HG03520 (cell line): Measurements from ENCODE around the gene SBF2.
"Not testable (repeated sequence)": the region's sequence is repeated elsewhere in the genome, so short reads cannot be mapped to it uniquely, and the experiment has no call there.

Experiments
- ATAC-seq: cut with Tn5 transposase; IDR thresholded peaks from one replicate; pipeline ENCODE4 v1.9.1; 2021; ENCODE audit warnings: mild to moderate bottlenecking, moderate library complexity; ENCODE audit not compliant: unreplicated experiment

SBF2 gene

DNA sequence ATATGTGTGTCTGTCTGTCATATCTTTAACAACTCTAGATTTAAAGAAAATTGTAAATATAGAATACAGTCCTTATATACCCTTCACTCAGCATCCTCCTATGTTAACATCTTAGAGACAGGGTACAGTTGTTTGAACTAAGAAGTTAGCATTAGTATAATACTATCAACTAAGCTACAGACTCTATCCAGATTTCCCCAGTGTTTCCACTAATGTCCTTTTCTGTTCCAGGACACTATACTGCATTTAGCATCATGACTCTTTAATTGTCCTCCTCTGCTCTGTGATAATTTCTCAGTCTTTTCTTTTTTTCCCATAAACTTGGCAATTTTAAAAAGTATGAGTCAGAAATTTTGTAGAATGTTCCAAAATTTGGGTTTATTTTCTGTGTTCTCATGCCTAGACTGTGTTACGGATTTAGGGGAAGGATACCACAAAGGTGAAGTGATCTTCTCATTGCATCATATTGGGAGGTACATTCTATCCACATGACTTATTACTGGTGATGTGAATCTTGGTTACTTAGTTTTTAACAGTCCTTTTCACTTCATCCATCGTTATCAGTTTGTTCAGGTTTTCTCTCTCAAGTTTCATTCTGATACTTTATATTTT, 168.4 kb downstream of the SBF2 start:
- no peak for ATAC-seq

DNA sequence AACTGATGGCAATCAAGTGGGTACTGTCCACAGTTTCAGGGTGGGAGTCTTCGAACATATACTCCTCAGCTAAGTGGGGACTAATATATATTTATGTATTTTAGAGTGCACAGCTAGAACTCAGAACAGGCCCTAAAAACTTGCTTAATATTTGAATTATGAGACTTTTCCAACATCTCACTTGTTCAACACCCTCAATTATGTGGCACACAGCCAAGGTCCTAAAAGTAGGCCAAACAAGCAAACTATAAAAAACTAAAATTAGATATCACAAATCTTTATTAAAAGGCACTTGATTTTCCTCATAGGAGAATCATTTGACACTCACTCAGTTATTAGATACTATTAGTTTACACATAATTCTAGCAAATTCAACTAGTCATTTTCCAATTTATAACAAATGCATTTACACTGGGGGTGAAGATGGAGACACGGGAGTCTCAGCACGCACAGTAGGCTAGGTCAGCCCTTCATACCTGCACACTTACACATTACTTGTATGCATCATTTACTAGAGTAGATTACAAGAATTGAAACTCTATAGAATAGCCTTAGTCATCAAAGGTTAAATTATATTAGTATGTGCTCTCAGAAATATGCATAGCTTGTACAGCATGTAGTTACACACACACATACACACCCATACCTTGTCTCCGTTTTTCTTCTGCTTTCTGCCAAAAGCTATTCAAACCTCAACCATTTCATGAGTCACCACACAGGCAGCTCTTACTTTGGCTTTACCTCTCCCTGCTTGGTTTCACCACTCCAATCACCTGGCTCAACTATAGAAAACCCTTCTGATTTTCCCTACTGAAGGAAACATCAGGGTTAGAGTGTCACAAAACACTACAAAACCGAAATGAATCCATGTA, 171.5 kb downstream of the SBF2 start:
- no peak for ATAC-seq

DNA sequence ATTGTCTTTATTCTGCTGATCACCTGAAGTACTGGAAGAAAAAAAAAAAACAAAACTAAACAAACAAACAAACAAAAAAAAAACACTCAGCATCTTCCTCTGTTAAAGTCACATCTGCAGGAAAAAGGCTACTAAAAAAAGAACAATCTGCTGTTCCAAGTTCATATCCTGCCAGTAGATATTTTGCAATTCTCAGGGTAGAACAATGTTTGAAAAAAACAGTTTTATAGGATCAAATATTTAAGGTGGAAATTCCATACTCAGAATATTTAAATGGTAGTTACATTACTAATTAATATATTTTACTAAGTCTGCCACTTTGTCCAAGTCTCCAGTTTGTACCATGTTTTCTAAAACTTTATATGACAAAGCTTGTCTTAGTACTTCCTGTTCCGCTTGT, 175.2 kb downstream of the SBF2 start:
- no peak for ATAC-seq

DNA sequence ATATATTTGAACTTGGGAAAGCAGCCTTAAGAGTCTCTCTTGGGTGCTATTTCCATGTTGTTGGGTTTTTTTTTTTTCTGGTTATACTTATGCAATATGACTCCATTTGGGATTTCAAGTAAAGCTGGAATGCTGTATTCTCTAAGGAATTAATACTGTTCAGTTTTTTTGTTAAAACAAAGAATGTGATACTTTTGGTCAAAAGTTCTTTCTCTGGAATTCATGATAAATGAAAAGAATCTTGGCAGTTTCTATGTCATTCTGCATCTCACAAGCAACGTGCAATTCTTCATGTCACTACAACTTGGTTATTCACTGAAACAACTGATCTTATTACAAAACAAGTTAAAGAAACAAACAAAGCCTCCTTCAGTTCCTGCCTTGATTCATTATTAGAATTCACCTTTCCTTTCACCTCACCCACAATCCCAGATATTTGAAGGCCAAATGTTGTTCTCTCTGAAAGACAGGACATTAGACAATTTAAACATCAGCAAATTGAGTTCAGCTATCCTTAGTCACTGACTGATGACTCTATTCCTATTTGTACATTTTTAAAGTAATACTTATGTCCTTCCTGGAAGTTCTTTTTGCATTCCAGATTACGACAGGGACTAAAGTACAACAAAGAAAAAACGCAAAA, 176.2 kb downstream of the SBF2 start:
- ATAC-seq: no peak

DNA sequence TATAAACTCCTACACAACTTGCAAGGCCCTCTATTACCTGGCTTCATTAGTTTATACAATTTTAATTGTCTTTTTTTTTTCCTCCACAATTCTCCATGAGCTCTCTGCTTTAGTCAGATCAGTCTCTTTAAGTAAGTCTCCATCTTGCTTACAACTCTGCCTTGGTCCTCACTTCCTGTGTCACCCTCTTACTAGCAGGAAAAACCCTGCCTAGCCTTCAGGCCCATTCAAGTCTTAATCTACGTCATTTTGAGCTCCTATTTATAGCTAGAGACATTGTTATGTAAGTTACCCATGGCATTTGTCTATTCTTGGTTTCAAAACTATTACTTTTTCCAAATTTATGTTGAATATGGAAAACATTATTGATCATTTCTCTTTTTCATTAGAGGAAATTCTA, 177.4 kb downstream of the SBF2 start:
- no peak for ATAC-seq

DNA sequence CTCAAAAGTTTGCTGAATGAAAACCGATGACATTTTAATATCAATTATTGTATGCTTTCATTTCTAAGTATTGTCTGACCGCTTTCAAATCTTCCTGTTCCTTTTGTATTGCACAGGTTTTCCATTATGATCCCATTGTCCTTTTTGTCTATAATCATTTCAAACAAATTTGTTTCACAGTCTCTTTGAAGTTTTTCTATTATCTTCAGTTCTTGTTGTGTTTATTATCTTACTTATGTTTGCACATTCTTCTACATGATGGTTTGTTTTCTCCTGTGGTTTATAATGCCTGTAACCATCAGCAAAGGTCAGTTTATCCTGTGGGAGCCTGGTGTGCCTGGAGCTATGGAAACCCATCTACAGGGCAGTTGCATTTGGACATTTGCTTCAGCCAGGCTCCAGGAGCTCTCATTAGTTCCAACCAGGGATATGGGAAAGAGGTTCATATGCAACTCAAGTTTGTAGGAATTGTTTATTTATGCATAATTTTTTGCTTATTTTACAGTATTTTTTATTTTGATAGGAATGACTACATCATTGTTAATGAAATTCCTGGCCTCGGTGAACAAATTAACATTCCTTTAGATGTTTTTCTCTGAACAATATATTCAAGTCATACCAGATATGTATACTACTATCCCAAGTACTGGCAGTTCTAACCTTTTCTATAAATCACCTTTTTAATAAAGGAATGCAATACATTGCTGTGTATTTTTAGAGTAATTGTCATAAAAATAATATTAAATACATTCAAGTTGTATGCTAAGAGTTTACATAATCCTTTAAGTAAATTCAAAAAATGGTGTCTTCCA, 179.2 kb downstream of the SBF2 start:
- ATAC-seq: no peak

DNA sequence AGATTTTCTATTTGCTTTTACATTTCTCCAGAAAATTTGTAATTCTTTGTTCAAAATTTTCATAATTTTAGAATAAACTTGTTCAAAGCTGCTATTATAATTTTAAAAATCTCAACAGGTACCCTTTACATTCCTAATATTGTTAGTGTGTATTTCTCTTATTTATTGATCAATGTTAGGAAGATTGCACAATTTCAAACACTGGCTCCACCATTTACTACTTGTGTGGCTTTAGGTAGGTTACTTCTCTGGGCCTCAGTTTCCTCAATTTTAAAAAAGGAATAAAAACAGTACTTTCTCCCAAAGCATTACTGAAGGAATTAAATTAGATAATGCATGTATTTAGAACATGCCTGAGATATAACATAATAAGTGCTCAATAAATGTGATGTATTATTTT, 180.2 kb downstream of the SBF2 start:
- ATAC-seq: no peak

DNA sequence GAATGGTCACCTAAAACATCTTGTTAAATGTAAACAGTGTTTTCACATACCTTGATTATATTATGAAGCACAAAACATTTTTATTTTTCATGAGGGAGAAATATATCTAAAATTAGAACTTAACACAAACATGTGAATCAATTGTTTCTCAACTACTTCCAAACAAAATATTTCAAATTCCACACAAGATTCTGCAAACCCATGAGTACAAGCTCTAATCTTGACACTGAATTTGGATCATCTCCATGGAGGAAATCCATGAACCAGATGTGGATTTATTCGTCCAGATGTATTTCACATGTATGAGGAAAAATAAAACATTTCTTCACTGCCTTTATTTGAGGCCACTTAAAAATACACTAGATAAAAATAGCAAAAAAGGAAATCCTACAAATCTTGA, 184.2 kb downstream of the SBF2 start:
- ATAC-seq: no peak

DNA sequence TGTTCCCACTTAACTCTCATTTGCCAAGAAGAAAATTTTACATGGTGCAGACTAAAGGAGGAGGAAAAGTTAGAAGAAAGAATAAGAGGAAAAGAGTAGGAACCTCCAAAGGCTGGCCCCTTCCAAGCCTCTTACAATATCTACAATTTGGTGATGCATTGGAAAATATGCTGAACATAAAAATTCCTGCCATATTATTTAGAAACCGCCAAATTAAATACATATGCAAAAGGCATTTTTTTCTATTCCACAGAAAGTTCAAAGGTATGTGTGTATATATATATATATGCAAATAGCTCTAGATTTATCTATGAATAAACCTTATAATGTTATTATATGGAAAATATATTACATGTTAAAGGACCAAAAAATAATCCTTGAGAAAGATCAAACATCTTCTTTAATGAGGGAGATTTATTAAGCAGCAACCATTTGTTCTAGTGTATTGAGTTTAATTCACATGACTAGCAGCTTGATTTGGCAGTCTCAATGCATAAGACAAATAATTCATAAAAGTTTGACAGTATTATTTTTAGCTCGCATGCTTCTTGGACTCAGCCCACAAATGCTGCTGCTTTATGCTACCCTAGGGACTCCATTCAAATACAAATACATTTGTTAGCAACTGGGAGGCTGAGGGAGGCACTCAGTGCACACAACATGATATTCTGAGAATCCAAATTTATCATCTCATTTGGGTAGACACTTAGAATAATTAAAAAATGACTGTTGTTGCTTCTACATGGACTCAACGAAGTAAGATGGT, 184.9 kb downstream of the SBF2 start:
- no peak for ATAC-seq

DNA sequence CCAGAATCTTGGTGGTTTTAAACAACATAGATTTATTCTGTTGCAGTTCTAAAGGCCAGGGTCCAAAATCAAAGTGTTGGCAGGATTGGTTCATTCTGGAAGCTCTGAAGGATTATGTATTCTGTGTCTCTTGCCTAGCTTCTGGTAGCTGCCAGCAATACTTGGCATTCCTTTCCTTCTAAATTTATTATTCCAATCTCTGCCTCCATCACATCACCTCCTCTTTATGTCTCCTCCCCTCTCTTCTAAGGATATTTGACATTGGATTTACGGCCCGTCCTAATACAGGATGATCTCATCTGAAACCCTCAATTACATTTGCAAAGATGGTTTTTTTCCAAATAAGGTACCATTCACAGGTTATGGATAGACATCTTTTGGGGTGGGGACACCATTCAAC, 186.5 kb downstream of the SBF2 start:
- ATAC-seq: no peak

DNA sequence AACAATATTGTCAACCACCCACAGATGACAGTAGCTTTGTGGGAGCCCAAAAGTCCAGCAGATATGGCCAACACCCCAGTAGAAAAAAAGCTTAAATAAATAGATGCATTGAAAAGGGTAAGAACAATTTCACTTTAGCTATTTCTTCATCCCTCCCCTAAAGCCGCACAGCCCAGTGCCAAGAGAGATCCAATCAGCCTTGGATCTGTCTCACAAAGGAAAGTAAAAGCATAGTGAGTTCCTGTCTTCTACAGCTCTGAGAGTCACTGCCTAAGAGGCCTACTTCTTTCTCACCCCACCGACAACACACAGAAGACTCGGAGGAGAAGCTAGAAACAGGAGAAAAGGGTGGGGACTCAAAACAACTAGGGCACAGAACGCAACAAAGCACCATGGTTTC, 196.4 kb downstream of the SBF2 start:
- no peak for ATAC-seq

DNA sequence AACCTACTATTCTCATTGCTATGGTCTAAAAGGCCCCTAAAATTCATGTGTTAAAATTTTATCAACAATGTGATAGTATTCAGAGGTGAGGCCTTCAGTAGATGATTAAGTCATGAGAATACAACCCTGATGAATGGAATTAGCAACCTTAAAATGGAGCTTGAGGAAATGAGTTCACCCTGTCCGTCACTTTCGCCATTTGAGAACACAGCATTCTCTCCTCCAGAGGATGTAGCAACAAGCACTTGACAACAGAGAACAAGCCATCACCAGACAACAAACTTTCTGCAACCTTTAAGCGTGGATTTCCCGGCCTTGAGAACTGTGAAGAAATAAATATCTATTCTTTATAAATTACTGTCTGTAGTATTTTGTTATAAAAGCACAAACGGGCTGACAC, 197.0 kb downstream of the SBF2 start:
- no peak for ATAC-seq

DNA sequence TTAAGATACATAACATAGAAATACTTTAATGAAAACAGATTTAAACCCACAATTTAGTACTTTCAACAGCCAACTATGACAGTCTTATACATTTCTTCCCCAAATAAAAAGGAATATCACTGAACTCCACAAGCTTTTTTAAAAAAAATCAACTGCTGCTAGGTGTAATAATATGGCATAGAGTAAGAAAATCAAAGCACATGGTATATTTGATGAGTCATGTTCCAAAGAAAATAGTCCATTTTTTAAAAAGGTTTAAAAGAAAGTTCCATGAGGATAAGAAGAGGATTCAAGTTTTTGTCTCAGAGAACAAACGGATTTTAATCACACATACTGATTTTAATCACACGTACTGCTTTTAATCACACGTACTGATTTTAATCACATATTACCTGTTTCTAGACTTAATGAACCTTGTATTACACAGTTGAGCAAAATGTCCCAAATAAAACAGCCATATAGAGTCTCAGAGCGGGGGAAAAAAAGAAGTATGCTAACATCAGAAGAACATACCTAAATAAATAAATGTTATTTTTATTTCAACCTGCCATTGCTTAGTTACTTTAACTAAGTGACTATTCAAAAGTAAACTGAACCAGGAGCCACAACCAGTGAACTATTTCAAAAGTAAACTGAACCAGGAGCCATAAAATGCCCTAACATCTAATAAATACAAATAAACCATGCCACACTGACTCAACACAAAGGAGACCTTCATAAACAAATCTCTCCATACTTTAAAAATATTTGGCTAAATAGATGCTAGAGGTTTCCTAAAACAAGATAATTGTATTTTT, 198.4 kb downstream of the SBF2 start:
- ATAC-seq: no peak

DNA sequence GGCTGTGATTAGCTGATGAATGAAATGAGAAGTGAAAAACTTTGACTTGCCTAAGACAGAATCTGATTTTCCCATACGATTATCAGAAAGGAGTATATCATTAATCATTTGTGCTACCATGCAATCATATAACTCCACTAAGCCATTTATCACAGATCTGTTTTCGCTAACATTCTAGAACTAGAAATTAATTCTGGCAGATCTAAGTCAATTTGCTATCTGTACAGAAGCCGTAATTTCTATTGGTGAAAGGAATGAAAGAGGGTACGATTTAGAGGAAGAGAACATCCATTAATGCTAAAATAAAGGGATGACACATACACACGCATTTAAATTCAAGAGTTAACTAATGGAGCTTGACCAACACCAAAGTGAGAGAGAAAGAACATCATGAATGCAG, 201.6 kb downstream of the SBF2 start:
- no peak for ATAC-seq

DNA sequence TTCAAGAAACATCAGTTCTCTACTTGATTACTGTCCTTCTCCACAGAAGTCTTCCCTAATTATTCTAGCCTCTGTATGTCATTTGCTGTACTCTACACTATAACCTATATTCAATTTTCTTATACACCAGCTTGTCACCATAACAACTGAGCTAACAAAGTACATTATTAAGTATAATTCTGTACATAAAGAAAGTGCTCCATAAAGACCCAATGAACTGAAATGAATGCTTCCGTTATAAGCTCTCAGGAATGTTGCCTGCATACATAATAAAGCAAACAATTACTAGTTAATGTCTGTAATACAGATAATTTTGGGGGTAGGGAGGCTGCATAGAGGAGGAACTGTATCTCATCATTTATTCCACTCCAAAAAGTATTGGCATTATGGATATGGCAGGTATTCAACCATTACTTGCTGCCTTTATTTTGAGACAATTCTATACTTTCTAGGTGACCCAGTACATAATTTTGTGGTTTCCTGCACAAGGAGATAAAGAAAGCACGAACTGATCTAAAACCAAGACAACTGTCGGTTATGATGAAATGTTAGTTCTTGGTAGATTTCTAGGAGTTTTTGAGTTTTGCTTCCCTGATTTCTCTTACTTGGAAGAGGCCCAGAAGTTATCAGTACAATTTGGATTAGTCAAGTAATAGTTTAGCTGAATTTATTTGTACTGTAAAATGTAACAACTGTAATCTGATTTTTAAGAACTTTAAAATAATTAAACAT, 202.5 kb downstream of the SBF2 start:
- ATAC-seq: no peak

DNA sequence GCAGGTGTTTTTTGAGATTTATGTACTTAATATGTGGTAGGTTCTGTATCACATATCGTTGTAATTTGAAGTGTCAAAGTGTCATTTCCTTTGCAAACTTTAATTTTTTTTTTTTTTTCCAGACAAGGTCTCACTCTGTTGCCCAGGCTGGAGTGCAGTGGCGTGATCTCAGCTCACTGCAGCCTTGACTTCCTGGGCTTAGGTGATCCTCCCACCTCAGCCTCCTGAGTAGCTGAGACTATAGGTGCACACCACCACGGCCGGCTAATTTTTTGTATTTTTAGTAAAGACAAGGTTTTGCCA, 206.1 kb downstream of the SBF2 start:
- ATAC-seq: not testable (repeated sequence)

DNA sequence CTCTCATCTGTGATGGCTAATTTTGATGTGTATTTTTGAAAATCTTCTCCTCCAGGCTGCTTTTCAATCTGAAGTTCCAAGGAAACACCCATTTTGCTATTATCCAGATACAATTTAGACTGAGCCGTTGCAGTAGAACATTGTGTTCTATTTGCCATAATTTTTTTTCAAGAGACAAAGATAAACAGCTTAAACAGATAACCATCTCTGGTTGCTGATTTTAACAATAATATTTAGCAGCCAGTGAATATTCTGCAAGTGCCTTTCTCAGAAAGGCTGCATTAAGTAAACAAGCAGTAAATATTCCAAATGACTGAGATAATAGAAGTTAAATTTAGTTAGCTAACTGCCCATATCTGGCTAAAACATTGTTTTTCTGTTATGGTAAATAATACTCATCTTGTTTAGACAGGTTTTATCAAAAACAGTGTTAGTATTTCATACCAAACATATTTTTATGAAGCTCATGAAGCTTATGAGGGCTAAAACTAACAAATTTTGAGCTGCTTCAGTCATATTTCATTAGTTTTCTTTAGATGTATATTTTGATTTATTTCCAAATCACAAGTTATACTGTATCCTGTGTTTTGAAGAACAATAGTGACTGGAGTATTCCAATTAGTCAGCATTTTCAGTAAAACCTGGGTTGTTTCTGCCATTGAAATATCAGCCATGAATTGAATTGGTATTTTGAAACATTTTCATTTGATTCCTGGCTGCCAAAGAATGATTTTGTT, 206.7 kb downstream of the SBF2 start:
- ATAC-seq: no peak

DNA sequence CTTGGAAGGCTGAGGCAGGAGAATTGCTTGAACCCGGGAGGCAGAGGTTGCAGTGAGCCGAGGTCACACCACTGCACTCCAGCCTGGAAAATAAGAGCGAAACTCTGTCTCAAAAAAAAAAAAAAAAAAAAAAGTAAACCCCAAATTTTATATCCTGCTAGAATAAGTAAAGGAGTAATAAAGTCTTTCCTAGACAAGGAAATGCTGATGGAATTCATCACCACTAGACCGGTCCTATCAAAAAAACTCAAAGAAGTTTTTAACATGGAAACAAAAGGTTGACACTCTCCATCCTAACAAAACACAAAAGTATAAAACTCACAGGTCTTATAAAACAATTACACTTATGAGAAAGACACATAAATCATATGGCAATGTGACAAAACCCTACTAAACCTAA, 213.9 kb downstream of the SBF2 start:
- no peak for ATAC-seq
